HTERT RPE-1 (cell line): ENCODE results near the gene CCDC196.
"Not testable (repeated sequence)": the region's sequence is repeated elsewhere in the genome, so short reads cannot be mapped to it uniquely, and the experiment has no call there.

ENCODE experiments used
- in situ Hi-C: fragments of 300-500 bp; cut with MboI; formaldehyde crosslinking; loops from 4 replicates; pipeline ENCODE4 v1.14.3; 2020; ENCODE audit warnings: low sequenced_read_pairs

The CCDC196 gene

GRCh38 chr14:66493750-66494149 is 7.6 kb downstream of the CCDC196 start:
- in situ Hi-C loops = no loop called here

- in situ Hi-C loops = no loop called here
Measured at GRCh38 chr14:66495218-66496098, 9.3 kb downstream of the CCDC196 start.

GRCh38 chr14:66496188-66496807 is 10.1 kb downstream of the CCDC196 start:
- in situ Hi-C loops = no loop called here

GRCh38 chr14:66496911-66497310 is 10.7 kb downstream of the CCDC196 start:
- in situ Hi-C loops = no loop called here

- in situ Hi-C loops = no loop called here
Measured at GRCh38 chr14:66498311-66498710, 12.1 kb downstream of the CCDC196 start.

GRCh38 chr14:66501592-66501991 is 15.4 kb downstream of the CCDC196 start:
- in situ Hi-C loops = no loop called here

GRCh38 chr14:66502836-66503235 is 16.7 kb downstream of the CCDC196 start:
- in situ Hi-C loops = not testable (repeated sequence)

- in situ Hi-C loops = no loop called here
Measured at GRCh38 chr14:66503532-66503931, 17.4 kb downstream of the CCDC196 start.

GRCh38 chr14:66507181-66507721 is 21.1 kb downstream of the CCDC196 start:
- in situ Hi-C loops = no loop called here

- in situ Hi-C loops = no loop called here
Measured at GRCh38 chr14:66507722-66508546, 21.8 kb downstream of the CCDC196 start, which contains the start of gene GPHN. TSS of gene GPHN (plus strand) at chr14:66508147.

GRCh38 chr14:66508547-66508845 is 22.3 kb downstream of the CCDC196 start:
- in situ Hi-C loops = no loop called here

GRCh38 chr14:66508846-66509621 is 22.9 kb downstream of the CCDC196 start:
- in situ Hi-C loops = no loop called here

- in situ Hi-C loops = no loop called here
Measured at GRCh38 chr14:66509874-66510273, 23.7 kb downstream of the CCDC196 start.

GRCh38 chr14:66511849-66512248 is 25.7 kb downstream of the CCDC196 start:
- in situ Hi-C loops = no loop called here

GRCh38 chr14:66514213-66514612 is 28.0 kb downstream of the CCDC196 start:
- in situ Hi-C loops = no loop called here

GRCh38 chr14:66530526-66530925 is 44.4 kb downstream of the CCDC196 start:
- in situ Hi-C loops = no loop called here

- in situ Hi-C loops = no loop called here
Measured at GRCh38 chr14:66539034-66539433, 52.9 kb downstream of the CCDC196 start.

- in situ Hi-C loops = no loop called here
Measured at GRCh38 chr14:66540038-66540437, 53.9 kb downstream of the CCDC196 start.

GRCh38 chr14:66541627-66542026 is 55.5 kb downstream of the CCDC196 start:
- in situ Hi-C loops = no loop called here

- in situ Hi-C loops = no loop called here
Measured at GRCh38 chr14:66543996-66544395, 57.8 kb downstream of the CCDC196 start.
